GM19324 (cell line): ENCODE results near the gene TLX1.
"Not testable (repeated sequence)": the region's sequence is repeated elsewhere in the genome, so short reads cannot be mapped to it uniquely, and the experiment has no call there.

Experiments used
- ATAC-seq: cut with Tn5 transposase; IDR thresholded peaks from one replicate; pipeline ENCODE4 v1.9.1; 2021; ENCODE audit warnings: mild to moderate bottlenecking, moderate library complexity; ENCODE audit not compliant: unreplicated experiment, low FRiP score

The TLX1 gene

DNA sequence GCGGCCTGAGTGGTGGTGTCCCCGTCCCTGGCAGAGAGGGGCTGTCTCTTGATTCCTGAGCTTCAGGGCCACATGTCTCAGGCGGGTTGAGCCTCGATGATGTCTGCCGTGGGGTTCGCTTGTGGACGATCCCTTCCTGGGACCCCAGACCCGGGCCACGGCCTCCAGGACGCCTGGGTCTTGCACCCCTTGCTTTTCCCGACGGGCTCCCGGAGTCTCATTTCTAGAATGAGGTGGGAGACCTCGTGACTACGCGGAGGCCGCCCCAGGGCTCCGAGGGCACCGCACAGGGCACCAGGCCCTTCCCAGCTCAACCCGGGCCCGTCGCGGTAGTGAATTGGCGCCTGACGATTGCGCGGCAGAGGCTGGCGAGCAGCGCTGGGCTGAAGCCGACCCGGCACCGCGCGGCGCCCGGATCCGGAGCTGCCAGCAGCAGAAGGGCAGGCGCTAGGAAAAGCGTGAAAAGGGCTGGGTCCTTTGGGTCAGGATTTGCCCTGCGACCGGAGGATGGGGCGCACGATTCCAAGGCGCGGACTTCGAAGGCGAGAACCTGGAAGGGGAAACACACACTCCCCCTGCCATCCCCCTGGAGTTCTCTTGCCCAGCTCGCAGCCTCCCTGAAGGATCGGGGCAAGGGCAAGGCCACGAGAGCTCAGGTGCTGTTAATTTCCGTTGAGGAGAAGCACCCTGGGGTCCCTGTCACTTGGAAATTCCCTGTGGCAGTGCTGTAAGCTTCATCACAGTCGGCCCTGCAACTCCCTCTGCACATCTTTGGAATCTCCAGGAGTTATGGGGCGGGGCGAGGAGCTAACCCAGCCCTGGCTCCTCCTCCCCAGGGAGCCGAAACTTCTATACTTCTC, 15.5 kb downstream of the TLX1 start:
- ATAC-seq, result no peak

DNA sequence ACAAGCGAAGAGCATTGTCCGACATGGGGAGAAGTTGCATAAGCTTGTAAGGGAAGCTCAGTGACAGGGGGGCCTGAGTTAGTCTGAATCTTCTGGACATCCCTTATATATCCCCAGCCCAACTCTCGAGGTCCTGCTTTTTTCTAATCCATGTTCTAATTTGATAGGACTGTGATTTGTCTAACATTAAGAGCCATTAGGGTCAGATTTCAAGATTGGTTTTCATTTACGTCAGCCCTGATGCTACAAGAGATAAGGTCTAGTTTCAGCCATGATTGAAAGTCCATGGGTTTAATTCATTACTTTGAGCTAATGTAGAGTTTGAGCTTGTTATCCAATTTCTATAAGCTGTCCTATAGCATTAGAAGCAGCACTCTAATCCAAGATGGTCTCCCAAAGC, 20.3 kb downstream of the TLX1 start:
- ATAC-seq, result no peak

DNA sequence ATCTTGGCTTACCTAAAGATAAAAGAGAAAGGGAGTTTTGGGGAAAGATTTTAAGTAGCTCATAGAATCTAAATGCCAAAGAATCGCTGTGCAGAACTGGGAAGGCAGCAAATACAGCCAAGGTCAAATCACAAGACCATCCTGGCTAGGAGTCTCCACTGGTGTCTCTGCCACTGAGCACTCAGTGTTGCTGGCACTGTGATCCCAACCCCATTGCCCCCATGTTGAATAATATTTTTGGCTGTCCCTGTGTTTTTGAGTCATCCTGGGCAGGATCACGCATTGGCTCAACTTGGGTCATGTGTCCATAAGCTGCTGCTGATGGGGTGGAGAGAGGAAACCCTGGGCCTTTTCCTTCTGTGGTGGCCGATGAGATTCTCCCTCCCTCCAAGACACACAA, 21.2 kb downstream of the TLX1 start:
- ATAC-seq, result no peak

DNA sequence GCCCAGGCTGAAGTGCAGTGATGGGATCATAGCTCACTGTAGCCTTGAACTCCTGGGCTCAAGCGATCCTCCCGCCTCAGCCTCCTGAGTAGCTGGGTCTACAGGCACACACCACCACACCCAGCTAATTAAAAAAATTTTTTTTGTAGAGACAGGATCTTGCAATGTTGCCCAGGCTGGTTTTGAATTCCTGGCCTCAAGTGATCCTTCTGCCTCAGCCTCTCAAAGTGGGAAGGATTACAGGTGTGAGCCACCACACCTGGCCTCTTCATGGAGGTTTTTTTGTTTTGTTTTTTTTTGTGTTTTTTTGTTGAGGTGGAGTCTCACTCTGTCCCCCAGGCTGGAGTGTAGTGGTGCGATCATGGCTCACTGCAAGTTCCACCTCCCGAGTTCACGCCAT, 23.4 kb downstream of the TLX1 start:
- ATAC-seq, result not testable (repeated sequence)

DNA sequence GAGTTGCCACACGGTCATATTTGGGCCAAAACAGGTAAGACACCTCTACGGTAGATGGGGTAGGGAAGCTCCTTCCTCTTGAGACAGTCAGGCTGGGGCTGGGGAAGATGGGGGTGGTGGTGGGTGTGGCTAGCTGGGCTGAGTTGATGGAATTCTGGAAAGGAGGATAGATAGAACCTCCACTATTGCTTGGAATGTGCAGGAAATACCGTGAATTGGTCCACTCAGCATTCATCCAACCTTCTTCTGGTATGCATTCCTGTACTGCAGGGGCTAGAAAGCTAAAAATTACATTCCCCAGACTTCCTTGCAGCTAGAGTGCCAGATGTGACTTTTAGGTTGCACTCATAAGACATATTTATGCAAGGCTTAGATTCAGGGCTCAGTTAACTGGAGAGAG, 24.8 kb downstream of the TLX1 start:
- ATAC-seq, result no peak

DNA sequence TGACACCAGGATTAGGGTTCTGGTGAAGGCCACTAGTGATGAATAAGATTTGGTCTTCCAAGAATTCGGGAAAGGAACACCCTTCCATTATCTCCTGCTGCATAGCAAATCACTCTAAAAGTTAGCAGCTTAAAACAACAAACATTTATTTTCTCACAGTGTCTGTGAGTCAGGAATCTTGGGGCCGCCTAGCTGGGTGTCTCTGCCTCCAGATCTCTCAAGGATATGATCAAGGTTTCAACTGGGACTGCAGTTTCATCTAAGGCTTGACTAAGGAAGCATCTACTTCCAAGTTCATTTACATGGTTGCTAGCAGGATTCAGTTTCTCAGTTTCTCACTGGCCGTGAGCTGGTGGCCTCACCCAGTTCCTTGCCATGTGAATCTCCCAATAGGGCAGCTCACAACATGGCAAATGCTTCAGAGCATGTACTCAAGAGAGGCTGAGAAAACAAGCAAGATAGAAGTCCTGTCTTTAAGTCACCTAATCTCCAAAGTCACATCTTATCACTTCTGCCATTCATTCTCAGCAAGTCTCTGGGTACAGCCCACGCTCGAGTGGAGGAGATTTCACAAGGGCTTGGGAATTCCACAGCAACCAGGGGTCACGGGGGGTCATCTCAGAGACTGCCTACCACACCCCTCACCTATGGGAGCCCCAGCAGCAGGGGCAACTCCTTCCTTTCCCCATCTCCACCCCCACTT, 26.8 kb downstream of the TLX1 start:
- no peak for ATAC-seq

DNA sequence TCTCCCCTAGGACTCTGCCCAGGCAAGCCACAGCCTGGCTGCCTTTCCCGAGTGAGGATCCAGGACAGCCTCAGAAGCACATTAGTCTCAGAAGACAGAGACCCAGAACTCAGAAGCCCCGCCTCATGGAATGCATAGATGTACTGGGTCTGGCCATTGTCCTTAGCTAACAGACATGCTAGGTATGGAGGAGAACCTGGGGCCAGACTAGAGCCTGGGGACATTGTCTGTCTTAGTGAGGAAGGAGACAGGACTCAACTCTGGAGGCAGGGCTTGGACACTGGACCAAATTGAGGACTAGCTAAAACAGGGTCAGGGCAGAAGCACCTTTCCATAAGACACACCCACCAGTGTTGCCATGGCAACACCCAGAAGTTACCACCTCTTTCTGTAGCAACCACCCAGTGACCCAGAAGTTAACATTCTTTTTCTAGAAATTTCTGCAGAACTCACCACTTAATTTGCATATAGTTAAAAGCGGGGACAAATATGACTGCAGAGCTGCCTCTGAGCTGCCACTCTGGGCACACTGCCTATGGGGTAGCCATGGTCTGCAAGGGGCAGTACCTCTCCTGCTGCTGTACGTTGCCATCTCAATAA, 27.5 kb downstream of the TLX1 start:
- ATAC-seq, result no peak

DNA sequence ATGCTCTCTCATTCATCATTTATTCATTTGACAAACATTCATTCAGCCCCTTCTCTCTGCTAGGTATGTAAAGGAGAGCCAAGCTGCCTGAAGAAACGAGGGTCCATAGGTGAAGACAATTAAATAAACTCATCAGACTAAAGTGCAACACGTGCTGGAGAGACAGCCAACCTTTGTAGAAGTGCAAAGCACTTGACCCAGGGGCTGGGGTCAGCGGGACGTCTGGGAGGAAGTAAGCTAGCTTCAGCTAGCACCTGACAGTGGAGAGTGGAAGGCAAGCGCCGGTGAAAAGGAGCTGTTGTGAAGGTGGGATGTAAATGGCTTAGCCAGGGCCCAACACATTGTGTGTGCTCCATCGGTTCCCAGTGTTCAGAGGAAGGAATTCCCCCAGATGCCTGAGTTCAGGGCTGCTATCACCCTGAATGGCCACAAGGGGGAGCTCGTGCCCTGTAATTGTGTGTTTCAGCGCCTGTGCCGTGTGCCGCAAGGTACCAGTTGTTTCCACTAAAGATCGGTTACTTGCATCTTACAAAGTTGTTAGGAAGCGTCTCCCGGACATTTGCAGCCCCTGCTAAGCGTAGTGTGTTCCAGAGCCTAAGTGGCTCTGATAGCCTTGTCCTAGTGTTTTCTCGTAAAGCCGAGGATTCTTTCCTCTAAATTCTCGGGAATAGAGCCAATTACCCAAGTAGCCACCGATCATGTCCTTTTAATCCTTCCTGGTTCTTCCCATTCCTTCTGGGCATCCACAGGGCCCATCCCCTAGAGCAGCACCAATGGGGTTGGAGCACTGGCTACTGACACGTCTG, 30.6 kb downstream of the TLX1 start:
- ATAC-seq, result no peak

DNA sequence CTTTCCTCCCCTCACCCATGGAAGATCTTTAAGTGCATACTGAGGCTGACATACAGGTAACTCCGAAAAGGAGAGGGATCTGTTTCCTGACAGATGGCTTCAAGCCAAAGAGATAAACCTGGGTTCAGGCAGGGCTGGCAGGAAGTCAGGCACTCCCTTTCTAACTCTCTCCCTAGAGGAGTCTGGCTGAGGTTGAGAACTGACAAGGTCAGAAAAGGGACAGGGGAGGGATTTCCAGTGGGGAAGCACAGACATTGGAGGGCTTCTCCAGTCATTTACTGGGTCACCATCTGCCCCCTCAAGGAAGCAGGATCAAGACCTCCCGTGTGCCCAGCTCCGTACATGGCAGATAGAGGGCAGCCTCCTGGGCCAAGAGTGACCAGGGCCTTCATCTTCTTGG, 31.6 kb downstream of the TLX1 start:
- ATAC-seq, result no peak

DNA sequence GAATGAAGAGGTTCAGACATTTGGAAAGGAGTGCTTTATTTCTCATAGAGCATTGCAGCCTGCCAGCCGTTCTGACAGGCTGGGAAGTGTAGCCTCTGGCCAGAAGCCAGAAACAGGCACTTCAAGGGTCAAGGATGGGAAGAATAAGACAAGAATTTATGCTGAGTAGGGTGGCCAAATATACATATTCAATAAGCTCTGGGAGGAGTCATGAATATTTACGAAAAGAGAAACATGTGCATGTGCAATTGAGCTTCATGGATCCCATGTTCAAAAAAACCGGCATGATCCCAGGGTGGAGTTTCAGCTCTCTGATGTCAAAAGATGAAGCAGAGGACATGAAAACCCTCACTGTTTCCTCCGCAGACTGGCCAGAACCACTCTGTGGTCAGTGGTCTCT, 32.9 kb downstream of the TLX1 start:
- ATAC-seq, result no peak

DNA sequence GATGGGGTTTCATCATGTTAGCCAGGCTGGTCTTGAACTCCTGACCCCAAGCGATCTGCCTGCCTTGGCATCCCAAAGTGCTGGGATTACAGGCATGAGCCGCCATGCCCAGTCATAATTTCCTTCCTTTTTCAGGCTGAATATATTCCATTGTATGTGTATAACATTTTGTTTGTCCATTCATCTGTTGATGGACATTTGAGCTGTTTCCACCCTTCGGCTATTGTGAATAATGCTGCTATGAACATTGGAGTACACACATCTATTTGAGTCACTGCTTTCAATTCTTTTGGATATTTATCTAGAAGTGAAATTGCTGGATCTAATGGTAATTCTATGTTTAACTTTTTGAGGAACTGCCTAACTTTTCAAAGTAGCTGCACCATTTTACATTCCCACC, 34.6 kb downstream of the TLX1 start:
- ATAC-seq, result no peak

DNA sequence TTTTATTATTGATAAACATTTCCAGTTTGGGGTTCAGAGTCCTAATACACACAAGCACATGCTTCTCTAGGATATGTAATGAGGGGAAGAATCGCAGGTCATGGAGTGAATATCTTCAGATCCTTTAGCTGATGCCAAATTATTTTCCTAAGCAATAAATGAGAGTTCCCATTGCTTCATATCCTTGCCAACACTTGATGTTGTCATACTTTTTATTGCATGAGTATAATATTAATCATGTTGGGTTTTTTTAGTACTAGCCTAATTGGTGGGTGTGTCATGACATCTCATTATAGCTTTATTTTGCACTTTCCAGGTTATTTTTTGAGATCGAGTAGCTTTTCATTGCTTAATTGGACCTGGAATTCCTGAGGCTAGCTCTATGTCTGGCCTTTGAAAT, 35.3 kb downstream of the TLX1 start:
- ATAC-seq, result no peak

DNA sequence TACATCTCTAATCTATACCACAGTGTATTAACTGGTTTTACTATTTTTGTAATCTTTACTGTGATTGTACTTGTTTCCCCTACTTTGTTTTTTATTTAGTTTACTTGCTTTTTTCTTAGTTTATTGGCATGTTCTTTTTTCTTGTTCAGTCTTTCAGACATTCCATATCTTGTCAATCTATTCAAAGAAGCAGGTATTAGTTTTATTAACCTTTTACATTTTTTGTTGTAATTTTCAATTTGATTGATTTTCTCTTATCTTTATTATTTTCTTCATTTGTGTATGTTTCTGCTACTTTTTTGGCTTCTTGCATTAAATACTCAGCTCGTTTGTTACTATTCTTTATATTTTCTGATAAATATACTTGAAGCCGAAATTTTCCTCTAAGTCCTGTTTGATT, 41.6 kb downstream of the TLX1 start:
- no peak for ATAC-seq

DNA sequence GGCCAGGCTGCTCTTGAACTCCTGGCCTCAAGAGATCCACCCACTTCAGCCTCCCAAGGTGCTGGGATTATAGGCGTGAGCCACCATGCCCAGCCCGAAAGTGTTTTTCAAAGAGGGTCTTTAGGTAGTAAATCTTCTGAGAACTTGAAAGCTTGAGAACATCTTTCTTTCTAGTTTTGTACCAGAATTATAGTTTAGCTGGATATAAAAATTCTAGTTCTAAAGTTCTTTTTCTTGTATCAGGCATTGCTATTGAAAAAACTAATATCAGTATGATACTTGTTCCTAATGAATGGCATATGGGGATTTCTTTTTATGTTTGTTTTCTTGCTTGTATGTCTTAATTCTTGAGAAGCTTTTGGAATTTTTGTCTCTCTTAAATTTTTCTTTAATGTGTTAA, 43.2 kb downstream of the TLX1 start:
- no peak for ATAC-seq

DNA sequence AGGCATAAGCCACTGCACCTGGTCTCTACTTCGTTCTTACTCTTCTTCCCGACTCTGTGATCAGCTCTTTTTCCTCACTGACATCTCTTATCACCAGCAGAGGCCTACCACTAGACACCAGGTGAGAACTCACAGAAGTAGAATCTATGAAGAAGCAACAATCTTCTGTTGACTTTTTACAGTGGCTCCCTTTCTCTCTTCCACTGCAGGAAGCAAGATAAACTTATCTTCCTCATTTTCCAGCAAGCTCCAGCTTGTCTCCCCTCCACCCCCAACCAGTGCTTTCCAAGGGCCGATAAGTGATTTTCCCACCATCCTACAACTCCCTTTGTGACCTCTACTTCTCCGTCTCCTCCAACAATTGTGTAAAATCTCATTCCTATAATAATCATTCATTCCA, 45.5 kb downstream of the TLX1 start:
- no peak for ATAC-seq

DNA sequence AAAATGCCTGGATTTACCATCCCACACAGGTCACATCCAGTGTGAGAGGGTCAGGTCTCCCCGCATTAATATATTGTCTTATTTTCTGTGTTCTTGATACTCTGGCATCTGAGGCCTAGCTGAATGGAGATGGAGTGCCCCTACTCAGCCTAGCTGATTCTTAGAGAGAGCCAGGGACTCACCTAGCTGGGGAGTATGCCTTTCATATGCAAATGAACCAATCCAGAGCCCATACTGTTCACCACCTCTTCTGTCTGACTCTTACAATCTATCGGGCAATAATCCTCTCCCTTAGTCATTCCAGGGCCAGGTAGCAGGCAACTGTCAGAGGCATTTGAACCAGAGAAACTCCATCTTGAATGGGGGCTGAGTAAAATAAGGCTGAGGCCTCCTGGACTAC, 51.8 kb downstream of the TLX1 start:
- no peak for ATAC-seq

DNA sequence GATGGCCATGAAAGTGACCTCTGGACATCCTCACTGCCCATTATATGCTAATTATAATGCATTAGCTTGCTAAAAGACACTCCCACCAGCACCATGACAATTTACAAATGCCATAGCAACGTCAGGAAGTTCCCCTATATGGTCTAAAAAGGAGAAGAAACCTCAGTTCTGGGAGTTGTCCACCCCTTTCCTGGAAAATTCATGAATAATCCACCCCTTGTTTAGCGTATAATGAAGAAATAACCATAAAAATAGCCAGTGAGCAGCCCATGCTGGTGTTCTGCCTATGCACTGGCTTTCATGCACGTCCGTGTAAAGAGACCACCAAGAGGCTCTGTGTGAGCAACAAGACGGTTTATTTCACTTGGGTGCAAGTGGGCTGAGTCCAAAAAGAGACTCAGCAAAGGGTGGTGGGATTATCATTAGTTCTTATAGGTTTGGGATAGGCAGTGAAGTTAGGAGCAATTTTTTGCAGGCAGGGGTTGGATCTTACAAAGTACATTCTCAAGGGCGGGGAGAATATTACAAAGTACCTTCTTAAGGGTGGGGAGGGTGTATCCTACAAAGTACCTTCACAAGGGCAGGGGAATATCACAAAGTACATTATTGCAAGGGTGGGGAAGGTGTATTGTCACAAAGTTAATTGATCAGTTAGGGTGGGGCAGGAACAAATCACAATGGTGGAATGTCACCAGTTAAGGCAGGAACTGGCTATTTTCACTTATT, 52.5 kb downstream of the TLX1 start:
- no peak for ATAC-seq
